Measurements from ENCODE around the gene ENOSF1.

ENOSF1 gene

GRCh38 chr18:671405-671804 is 41.0 kb downstream of the ENOSF1 start:
- no peak for DNase-seq

GRCh38 chr18:670522-670921 is 41.9 kb downstream of the ENOSF1 start:
- DNase-seq: no peak

- DNase-seq: no peak
These were observed 43.4 kb downstream of the ENOSF1 start for GRCh38 chr18:669077-669476.

- no peak for DNase-seq
These were observed 44.2 kb downstream of the ENOSF1 start for GRCh38 chr18:668260-668659.

- no peak for DNase-seq
These were observed 45.8 kb downstream of the ENOSF1 start for GRCh38 chr18:666628-667027.

GRCh38 chr18:666177-666576 is 46.3 kb downstream of the ENOSF1 start:
- DNase-seq: no peak

GRCh38 chr18:662197-662596 is 50.2 kb downstream of the ENOSF1 start:
- no peak for DNase-seq

GRCh38 chr18:659597-659996 is 52.8 kb downstream of the ENOSF1 start:
- no peak for DNase-seq

GRCh38 chr18:658947-659533 is 53.4 kb downstream of the ENOSF1 start:
- no peak for DNase-seq

GRCh38 chr18:658001-658946 is 54.2 kb downstream of the ENOSF1 start:
- DNase-seq: peak; percentile 35 to 50

- DNase-seq: peak in 1 of 2 donors; percentile 28
These were observed 55.0 kb downstream of the ENOSF1 start, which contains the start of gene TYMS for GRCh38 chr18:657311-658000. Gene TYMS (plus strand): TSS chr18:657653. CDS start chr18:657743, 90 bp downstream.

- no peak for DNase-seq
These were observed 57.0 kb downstream of the ENOSF1 start for GRCh38 chr18:655445-655844.

GRCh38 chr18:654601-655000 is 57.8 kb downstream of the ENOSF1 start:
- no peak for DNase-seq

GRCh38 chr18:653512-653911 is 58.9 kb downstream of the ENOSF1 start:
- no peak for DNase-seq

- no peak for DNase-seq
These were observed 60.3 kb downstream of the ENOSF1 start for GRCh38 chr18:652131-652530.

- peak; percentile 8 to 19 for DNase-seq
These were observed 62.0 kb downstream of the ENOSF1 start for GRCh38 chr18:650428-650858.

GRCh38 chr18:649341-649740 is 63.1 kb downstream of the ENOSF1 start:
- no peak for DNase-seq

GRCh38 chr18:647304-647703 is 65.1 kb downstream of the ENOSF1 start:
- DNase-seq: no peak

GRCh38 chr18:644395-645004 is 67.9 kb downstream of the ENOSF1 start:
- no peak for DNase-seq

GRCh38 chr18:641224-641623 is 71.2 kb downstream of the ENOSF1 start:
- no peak for DNase-seq

GRCh38 chr18:635171-635570 is 77.3 kb downstream of the ENOSF1 start:
- DNase-seq: no peak

- no peak for DNase-seq
These were observed 77.8 kb downstream of the ENOSF1 start for GRCh38 chr18:634551-635045.

- DNase-seq: no peak
These were observed 80.9 kb downstream of the ENOSF1 start for GRCh38 chr18:631560-631959.

All from CD4-positive, alpha-beta T cell treated with Interferon alpha-2 for 1 hour (primary cell).